Neuronal stem cell (in vitro differentiated cells): ENCODE measurements around the gene AMER3.
A peak's percentile ranks its signal among the peaks of the same experiment; 100 is the strongest.

ENCODE experiments used
- DNase-seq: peaks from one replicate; pipeline ENCODE4 v3.0.0-alpha.2; 2013; ENCODE audit warnings: low spot score
- H2AFZ ChIP-seq: one replicate; pipeline ENCODE4 v1.6.1; 2013; ENCODE audit warnings: mild to moderate bottlenecking, low read length, inconsistent platforms
- H2AK5ac ChIP-seq: 2 replicates; pipeline ENCODE4 v1.6.1; 2013; ENCODE audit warnings: low read depth, mild to moderate bottlenecking, inconsistent platforms, low read length, moderate library complexity, mixed read lengths
- H2BK120ac ChIP-seq: 2 replicates; pipeline ENCODE4 v1.6.1; 2013; ENCODE audit warnings: low read depth, mild to moderate bottlenecking, inconsistent platforms, low read length, moderate library complexity, mixed read lengths
- H2BK12ac ChIP-seq: one replicate; pipeline ENCODE4 v1.6.1; 2013; ENCODE audit warnings: low read length, inconsistent platforms
- H2BK15ac ChIP-seq: 2 replicates; pipeline ENCODE4 v1.6.1; 2013; ENCODE audit warnings: mild to moderate bottlenecking, low read length, inconsistent platforms, mixed read lengths
- H2BK5ac ChIP-seq: one replicate; pipeline ENCODE4 v1.6.1; 2013; ENCODE audit warnings: inconsistent platforms, mild to moderate bottlenecking, low read length, moderate library complexity
- H3K14ac ChIP-seq: one replicate; pipeline ENCODE4 v1.6.1; 2013; ENCODE audit warnings: low read length, inconsistent platforms
- H3K18ac ChIP-seq: 2 replicates; pipeline ENCODE4 v1.6.1; 2013; ENCODE audit warnings: low read length, inconsistent platforms
- H3K23ac ChIP-seq: 2 replicates; pipeline ENCODE4 v1.6.1; 2013; ENCODE audit warnings: low read depth, mild to moderate bottlenecking, mixed read lengths, low read length, inconsistent platforms; ENCODE audit not compliant: poor library complexity
- H3K27ac ChIP-seq: replicated peaks from 3 replicates; pipeline ENCODE4 v1.5.1; 2013; ENCODE audit warnings: low read length, inconsistent platforms
- H3K27me3 ChIP-seq, 3 experiments: 2 replicates each; pipeline ENCODE4 v1.6.1; 2013; ENCODE audit warnings: low read length in 3 of 3, mild to moderate bottlenecking in 2 of 3, inconsistent platforms in 1 of 3, low read depth in 1 of 3, mixed read lengths in 1 of 3, moderate library complexity in 1 of 3; ENCODE audit not compliant: control insufficient read depth in 3 of 3, insufficient read depth in 3 of 3
- H3K36me3 ChIP-seq, 2 donors: replicated peaks in 1 of 2; 2 replicates each; pipeline ENCODE4 v1.6.1; 2013; ENCODE audit warnings: low read length in 2 of 2; ENCODE audit not compliant: control insufficient read depth in 2 of 2, insufficient read depth in 2 of 2
- H3K4ac ChIP-seq: 2 replicates; pipeline ENCODE4 v1.6.1; 2013; ENCODE audit warnings: inconsistent platforms, mild to moderate bottlenecking, low read length, moderate library complexity
- H3K4me1 ChIP-seq, 2 donors: 1 replicate in 1 of 2; 2 replicates in 1 of 2; pipeline ENCODE4 v1.6.1; 2013; ENCODE audit warnings: low read length in 2 of 2, low read depth in 1 of 2; ENCODE audit not compliant: control insufficient read depth in 2 of 2, insufficient read depth in 1 of 2
- H3K4me2 ChIP-seq: one replicate; pipeline ENCODE4 v1.6.1; 2013; ENCODE audit warnings: mild to moderate bottlenecking, low read length, inconsistent platforms; ENCODE audit not compliant: insufficient read depth, poor library complexity, severe bottlenecking
- H3K4me3 ChIP-seq, 2 donors: 2 replicates each; pipeline ENCODE4 v1.5.1; 2013; ENCODE audit warnings: low read length in 2 of 2, mild to moderate bottlenecking in 2 of 2, inconsistent platforms in 1 of 2, moderate library complexity in 1 of 2
- H3K79me1 ChIP-seq: one replicate; pipeline ENCODE4 v1.6.1; 2013; ENCODE audit warnings: low read depth, mild to moderate bottlenecking, inconsistent platforms, low read length, moderate library complexity
- H3K9ac ChIP-seq: one replicate; pipeline ENCODE4 v1.6.1; 2013; ENCODE audit warnings: mild to moderate bottlenecking, low read depth, low read length, inconsistent platforms; ENCODE audit not compliant: poor library complexity
- H3K9me3 ChIP-seq, 2 donors: replicated peaks in 1 of 2; 2 replicates each; pipeline versions ENCODE3 to v1.6.1; 2013; ENCODE audit warnings: low read length in 2 of 2, mild to moderate bottlenecking in 2 of 2, inconsistent platforms in 1 of 2, low read depth in 1 of 2, mixed read lengths in 1 of 2, moderate library complexity in 1 of 2; ENCODE audit not compliant: control insufficient read depth in 2 of 2, insufficient read depth in 1 of 2
- H4K8ac ChIP-seq: one replicate; pipeline ENCODE4 v1.6.1; 2013; ENCODE audit warnings: low read depth, mild to moderate bottlenecking, inconsistent platforms, low read length, moderate library complexity
- H4K91ac ChIP-seq: one replicate; pipeline ENCODE4 v1.6.1; 2013; ENCODE audit warnings: low read length, low read depth, mild to moderate bottlenecking, inconsistent platforms; ENCODE audit not compliant: poor library complexity
- WGBS, 2 donors: extraction: QIAGEN DNeasy Blood & Tissue Kit; methylation state at CpG; one replicate each; pipeline ENCODE4 v1.1.7; 2013; ENCODE audit warnings: missing lambda C conversion rate in 2 of 2, mixed read lengths in 1 of 2; ENCODE audit not compliant: insufficient read length in 2 of 2, insufficient replicate concordance in 1 of 2; ENCODE audit errors: extremely low coverage in 2 of 2; 5-methylcytosine and 5-hydroxymethylcytosine counted together

The AMER3 gene

DNA sequence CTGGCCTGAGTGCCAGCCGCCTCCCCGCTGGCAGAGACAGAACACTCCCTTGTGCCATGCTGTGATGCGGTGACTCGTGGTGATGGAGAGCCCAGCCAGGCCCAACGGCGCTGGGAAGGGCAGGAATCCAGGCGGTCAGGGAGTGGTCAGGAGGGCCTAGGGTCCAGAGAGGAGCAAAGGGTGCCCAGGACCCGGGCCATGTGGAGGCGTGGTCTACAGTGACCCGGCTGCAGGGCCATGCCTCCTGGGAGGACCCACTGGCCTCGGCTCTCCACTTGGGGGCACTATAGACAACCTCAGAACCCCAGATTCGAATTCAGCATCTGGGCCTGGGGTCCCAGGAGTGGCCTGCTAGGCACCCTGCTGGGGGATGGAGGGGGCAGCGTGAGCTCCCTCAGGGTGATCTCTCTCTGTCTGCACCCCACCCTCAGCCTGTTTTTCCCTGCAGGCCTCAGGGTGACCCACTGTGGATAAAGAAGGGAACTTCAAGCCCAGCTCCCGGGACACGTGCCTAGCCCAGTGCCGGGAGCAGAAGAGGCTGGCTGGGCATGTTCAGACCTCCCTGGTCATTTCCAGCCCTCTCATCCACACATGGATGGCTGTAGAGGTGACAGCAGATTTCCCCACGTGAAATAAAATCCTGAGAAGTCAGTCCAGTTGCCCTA, 13.0 kb downstream of the AMER3 start:
- peaks cover 0 to 2% of the 10 kb centered on the region in 2 donors for H3K9me3 ChIP-seq
- peak overlapping the region; percentile 48 for H4K8ac ChIP-seq
- no peak overlapping the region for H3K4ac ChIP-seq
- no peak for DNase-seq
- no peak overlapping the region for H3K27ac ChIP-seq
- peak overlapping the region; percentile 4 for H2BK15ac ChIP-seq
- H3K27me3 ChIP-seq, result no peaks in the 10 kb centered on the region
- no peak overlapping the region for H2AFZ ChIP-seq
- no peak overlapping the region for H3K18ac ChIP-seq
- H3K9ac ChIP-seq, result no peak overlapping the region
- H4K91ac ChIP-seq, result no peak overlapping the region
- peak overlapping the region; percentile 43 for H3K23ac ChIP-seq
- no peak overlapping the region for H2BK120ac ChIP-seq
- no peak overlapping the region for H3K4me2 ChIP-seq
- no peaks in the 10 kb centered on the region for H3K79me1 ChIP-seq
- H2BK12ac ChIP-seq, result no peak overlapping the region
- no peak overlapping the region for H2BK5ac ChIP-seq
- no peak overlapping the region for H3K14ac ChIP-seq
- H3K4me3 ChIP-seq, result peak overlapping the region in 1 of 2 donors; percentile 47
- no CpG with 5 or more reads among the region's 17 CpGs for WGBS, 2 donors
- peaks cover 0 to 6% of the 10 kb centered on the region in 2 donors for H3K4me1 ChIP-seq
- H2AK5ac ChIP-seq, result peak overlapping the region; percentile 19
- no peaks in the 10 kb centered on the region for H3K36me3 ChIP-seq

DNA sequence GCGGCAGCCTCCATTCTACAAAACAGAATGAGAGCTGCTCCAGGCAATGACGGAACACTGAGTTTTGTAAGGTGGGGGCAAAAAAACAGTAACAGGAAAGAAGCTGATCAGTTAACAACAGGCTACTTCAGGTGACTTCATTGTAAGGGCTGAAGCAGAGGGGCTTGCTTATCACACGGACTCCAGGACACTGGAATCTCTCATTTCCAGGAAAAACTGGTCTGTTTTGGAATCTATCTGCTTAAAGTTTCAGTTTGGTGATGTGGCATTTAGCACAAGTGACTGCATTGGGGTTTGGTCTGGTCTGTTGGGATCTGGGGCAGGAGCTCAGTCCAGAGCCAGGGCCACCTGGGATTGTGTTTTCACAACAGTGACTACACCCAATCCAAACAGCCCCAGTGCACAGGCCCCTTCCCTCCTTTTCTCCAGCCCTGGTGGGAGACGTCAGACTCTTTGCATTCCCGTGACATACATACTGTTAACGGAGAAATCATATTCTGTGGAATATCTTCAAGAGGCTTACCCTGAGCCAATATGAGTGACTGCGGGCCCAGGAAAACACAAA, 14.1 kb downstream of the AMER3 start:
- no peak overlapping the region for H3K4me2 ChIP-seq
- WGBS, 2 donors, result no CpG with 5 or more reads among the region's 7 CpGs

DNA sequence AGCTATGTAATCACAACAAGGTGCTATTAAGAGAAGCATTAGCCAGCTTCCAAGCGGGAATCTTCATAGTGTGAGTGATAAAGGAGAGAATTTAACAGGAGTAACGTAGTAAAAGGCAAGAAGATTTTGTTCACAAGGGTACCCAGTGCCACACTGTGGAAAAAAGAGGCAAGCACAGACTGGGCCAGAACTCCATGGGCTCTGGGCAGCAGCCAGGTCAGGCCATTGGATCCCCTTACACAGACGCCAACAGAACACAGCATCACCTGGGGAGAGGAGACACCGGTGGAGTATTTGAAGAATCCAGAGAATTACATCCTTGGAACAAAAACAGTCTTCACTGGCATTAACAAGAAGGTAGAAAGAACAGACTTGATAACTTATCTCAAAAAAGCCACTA, 21.2 kb downstream of the AMER3 start:
- DNase-seq, result no peak
- H2BK15ac ChIP-seq, result no peak overlapping the region
- WGBS, 2 donors, result no CpG with 5 or more reads among the region's 4 CpGs

More for the DNA sequence above, 14.1 kb downstream of the AMER3 start:
- no peak overlapping the region for H3K23ac ChIP-seq
- H3K9ac ChIP-seq, result no peak overlapping the region
- no peak overlapping the region for H3K14ac ChIP-seq
- H3K27ac ChIP-seq, result no peak overlapping the region
- H4K8ac ChIP-seq, result no peak overlapping the region
- H3K79me1 ChIP-seq, result no peaks in the 10 kb centered on the region
- no peak overlapping the region for H2AK5ac ChIP-seq
- H2BK15ac ChIP-seq, result no peak overlapping the region
- H3K36me3 ChIP-seq, result no peaks in the 10 kb centered on the region
- H2BK120ac ChIP-seq, result no peak overlapping the region
- DNase-seq, result no peak
- no peak overlapping the region for H3K18ac ChIP-seq
- no peak overlapping the region for H3K4ac ChIP-seq
- H3K27me3 ChIP-seq, result no peaks in the 10 kb centered on the region
- H3K9me3 ChIP-seq, result peaks cover 0 to 2% of the 10 kb centered on the region in 2 donors
- H2AFZ ChIP-seq, result no peak overlapping the region
- no peak overlapping the region for H2BK12ac ChIP-seq
- no peak overlapping the region for H3K4me3 ChIP-seq
- no peak overlapping the region for H2BK5ac ChIP-seq
- H4K91ac ChIP-seq, result no peak overlapping the region
- peaks cover 0 to 6% of the 10 kb centered on the region in 2 donors for H3K4me1 ChIP-seq

DNA sequence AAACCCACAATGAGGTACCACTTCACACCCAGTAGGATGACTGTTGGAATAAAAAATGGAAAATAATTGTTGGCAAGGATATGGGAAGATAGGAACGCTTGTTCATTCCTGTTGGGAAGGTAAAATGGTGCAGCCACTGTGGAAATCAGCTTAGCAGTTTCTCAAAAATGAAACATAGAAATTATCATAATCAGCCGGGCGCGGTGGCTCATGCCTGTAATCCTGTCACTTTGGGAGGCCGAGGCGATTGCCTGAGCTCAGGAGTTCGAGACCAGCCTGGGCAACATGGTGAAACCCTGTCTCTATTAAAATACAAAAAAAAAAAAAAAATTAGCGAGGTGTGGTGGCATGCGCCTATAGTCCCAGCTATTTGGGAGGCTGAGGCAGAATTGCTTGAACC, 23.4 kb downstream of the AMER3 start:
- H2BK12ac ChIP-seq, result no peak overlapping the region
- WGBS, 2 donors, result no CpG with 5 or more reads among the region's 9 CpGs
- no peak overlapping the region for H3K14ac ChIP-seq
- H3K27ac ChIP-seq, result no peak overlapping the region
- no peak overlapping the region for H2AFZ ChIP-seq
- no peak overlapping the region for H4K91ac ChIP-seq
- H3K23ac ChIP-seq, result no peak overlapping the region
- no peak overlapping the region for H4K8ac ChIP-seq
- H2BK5ac ChIP-seq, result no peak overlapping the region
- H3K4me3 ChIP-seq, result no peak overlapping the region
- no peak overlapping the region for H3K18ac ChIP-seq
- H2BK15ac ChIP-seq, result no peak overlapping the region
- H3K36me3 ChIP-seq, result no peaks in the 10 kb centered on the region
- no peak overlapping the region for H3K9ac ChIP-seq
- no peaks in the 10 kb centered on the region for H3K9me3 ChIP-seq
- no peak overlapping the region for H3K4ac ChIP-seq
- no peak overlapping the region for H3K4me2 ChIP-seq
- H3K27me3 ChIP-seq, result no peaks in the 10 kb centered on the region
- no peaks in the 10 kb centered on the region for H3K4me1 ChIP-seq
- H2AK5ac ChIP-seq, result no peak overlapping the region
- H2BK120ac ChIP-seq, result no peak overlapping the region
- H3K79me1 ChIP-seq, result no peaks in the 10 kb centered on the region
- DNase-seq, result no peak

More for the DNA sequence above, 21.2 kb downstream of the AMER3 start:
- Histone ChIP-seq H3K14ac (no peak overlapping the region), H3K27me3 (no peaks in the 10 kb centered on the region), H2BK12ac (no peak overlapping the region), H3K4me2 (no peak overlapping the region), H3K79me1 (no peaks in the 10 kb centered on the region), H4K8ac (no peak overlapping the region), H2BK120ac (no peak overlapping the region), H2BK5ac (no peak overlapping the region), H3K27ac (no peak overlapping the region), H3K9ac (no peak overlapping the region), H3K9me3 (peaks cover 0 to 2% of the 10 kb centered on the region in 2 donors), H3K36me3 (no peaks in the 10 kb centered on the region), H4K91ac (no peak overlapping the region), H2AK5ac (no peak overlapping the region), H3K4ac (no peak overlapping the region), H3K23ac (no peak overlapping the region), H2AFZ (no peak overlapping the region), H3K4me1 (no peaks in the 10 kb centered on the region), H3K18ac (no peak overlapping the region), H3K4me3 (no peak overlapping the region)
